MCF 10A (cell line): ENCODE measurements around the gene SARNP. TPM values are rescaled to one million over a fixed set of nuclear protein-coding genes. Genes with fewer than 3 reads are reported as not detected.
"Not testable (repeated sequence)": the region's sequence is repeated elsewhere in the genome, so short reads cannot be mapped to it uniquely, and the experiment has no call there.

ENCODE experiments used
- BruUV-seq: library from RNA; stranded (reverse); fragments of 400-500 nt; replicated peaks from 2 replicates; lab custom pipeline; 2021; lab: Mats Ljungman, UMichigan
- CTCF ChIA-PET: fragments of 300-600 bp; sonication (Branson Sonifier 250); formaldehyde crosslinking; extraction: SDS; loops from one replicate; lab custom pipeline; 2021; ENCODE audit warnings: antibody characterized with exemption, inconsistent platforms; lab: Yijun Ruan, JAX
- POLR2A ChIA-PET: fragments of 300-600, 350-650 bp; sonication (Branson Sonifier 250); formaldehyde crosslinking; extraction: SDS; loops from one replicate; lab custom pipeline; 2020; ENCODE audit warnings: antibody characterized with exemption, inconsistent platforms; lab: Yijun Ruan, JAX
- DNase-seq: peaks from one replicate; pipeline ENCODE4 v3.0.0-alpha.2; 2018; ENCODE audit not compliant: unreplicated experiment
- H3K27ac Mint-ChIP-seq: one replicate; pipeline ENCODE4 v1.8.0; 2022; ENCODE audit warnings: mild to moderate bottlenecking, low read depth, mixed read lengths; ENCODE audit not compliant: unreplicated experiment
- H3K27me3 Mint-ChIP-seq: one replicate; pipeline ENCODE4 v1.8.0; 2022; ENCODE audit warnings: mixed read lengths; ENCODE audit not compliant: insufficient read depth, unreplicated experiment
- H3K36me3 Mint-ChIP-seq: one replicate; pipeline ENCODE4 v1.8.0; 2022; ENCODE audit warnings: mild to moderate bottlenecking, moderate library complexity, mixed read lengths; ENCODE audit not compliant: insufficient read depth, unreplicated experiment
- H3K4me1 Mint-ChIP-seq: one replicate; pipeline ENCODE4 v1.8.0; 2022; ENCODE audit warnings: mixed read lengths; ENCODE audit not compliant: insufficient read depth, unreplicated experiment
- H3K4me3 Mint-ChIP-seq: one replicate; pipeline ENCODE4 v1.8.0; 2022; ENCODE audit warnings: mild to moderate bottlenecking, moderate library complexity, mixed read lengths; ENCODE audit not compliant: unreplicated experiment
- H3K9me3 Mint-ChIP-seq: one replicate; pipeline ENCODE4 v1.8.0; 2022; ENCODE audit warnings: mixed read lengths; ENCODE audit not compliant: unreplicated experiment
- intact Hi-C: fragments of 100-400 bp; cut with micrococcal nuclease; formaldehyde crosslinking; loops from 2 replicates; pipeline ENCODE4 v1.14.1; 2022
- total RNA-seq: library from RNA; stranded (reverse); gene quantifications from 2 replicates; pipeline ENCODE4 v1.2.3, GENCODE V29; 2022
- TF ChIP-seq, protein P1 (sequence below): fragments of 200-600 bp; IDR thresholded peaks from one replicate; pipeline ENCODE4 v1.8.0; 2022; ENCODE audit warnings: antibody characterized with exemption, mild to moderate bottlenecking; ENCODE audit not compliant: unreplicated experiment

Gene SARNP
- total RNA-seq, 1 experiment from 2014 or later, result 61.1 TPM

DNA sequence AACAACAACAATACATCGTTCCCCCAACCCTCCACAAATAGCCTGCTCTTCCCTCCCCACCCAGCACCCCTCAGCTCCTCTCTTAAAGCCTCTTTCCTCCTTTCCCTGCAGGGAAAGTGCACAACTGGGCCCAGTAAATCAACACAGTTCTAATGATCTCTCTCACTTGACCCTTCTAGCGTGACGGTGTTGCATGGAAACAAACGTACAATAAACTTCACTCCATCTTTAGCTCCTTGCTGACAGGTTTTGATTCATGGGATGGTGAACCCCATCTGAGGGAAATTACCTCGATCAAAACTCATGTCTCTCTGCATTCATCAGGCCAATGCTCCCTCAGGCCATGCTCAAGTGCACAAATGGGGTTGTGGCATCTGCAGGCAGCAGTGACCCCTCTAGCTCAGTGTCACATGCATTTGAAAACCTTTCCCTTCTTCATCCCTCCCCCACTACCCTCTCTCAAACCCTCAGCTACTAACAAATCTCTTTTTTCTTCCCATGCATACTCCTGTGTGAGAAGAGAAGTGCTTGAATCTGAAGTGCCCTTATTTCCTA is 51.7 kb downstream of the SARNP start:
- Mint-ChIP-seq H3K36me3 (peaks cover 70% of the 10 kb centered on the region), H3K4me1 (peaks cover 6% of the 10 kb centered on the region), H3K4me3 (no peak overlapping the region), H3K27ac (no peak overlapping the region), H3K27me3 (no peaks in the 10 kb centered on the region), H3K9me3 (no peaks in the 10 kb centered on the region)
- intact Hi-C loops, result no loop called here
- ChIA-PET POLR2A (interaction anchor here (0.7 to 1.0 kb wide), 2 partner anchors 13 to 446 kb away, joined by 3 read pairs; no protein-coding TSS in a partner anchor), CTCF (interaction anchor here (0.6 kb wide), 1 partner anchor 190 kb away, joined by 3 read pairs; no protein-coding TSS in a partner anchor)
- no TSS peak for BruUV-seq
- TF ChIP-seq, protein P1, sequence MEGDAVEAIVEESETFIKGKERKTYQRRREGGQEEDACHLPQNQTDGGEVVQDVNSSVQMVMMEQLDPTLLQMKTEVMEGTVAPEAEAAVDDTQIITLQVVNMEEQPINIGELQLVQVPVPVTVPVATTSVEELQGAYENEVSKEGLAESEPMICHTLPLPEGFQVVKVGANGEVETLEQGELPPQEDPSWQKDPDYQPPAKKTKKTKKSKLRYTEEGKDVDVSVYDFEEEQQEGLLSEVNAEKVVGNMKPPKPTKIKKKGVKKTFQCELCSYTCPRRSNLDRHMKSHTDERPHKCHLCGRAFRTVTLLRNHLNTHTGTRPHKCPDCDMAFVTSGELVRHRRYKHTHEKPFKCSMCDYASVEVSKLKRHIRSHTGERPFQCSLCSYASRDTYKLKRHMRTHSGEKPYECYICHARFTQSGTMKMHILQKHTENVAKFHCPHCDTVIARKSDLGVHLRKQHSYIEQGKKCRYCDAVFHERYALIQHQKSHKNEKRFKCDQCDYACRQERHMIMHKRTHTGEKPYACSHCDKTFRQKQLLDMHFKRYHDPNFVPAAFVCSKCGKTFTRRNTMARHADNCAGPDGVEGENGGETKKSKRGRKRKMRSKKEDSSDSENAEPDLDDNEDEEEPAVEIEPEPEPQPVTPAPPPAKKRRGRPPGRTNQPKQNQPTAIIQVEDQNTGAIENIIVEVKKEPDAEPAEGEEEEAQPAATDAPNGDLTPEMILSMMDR, result no peak
- no peak for DNase-seq

DNA sequence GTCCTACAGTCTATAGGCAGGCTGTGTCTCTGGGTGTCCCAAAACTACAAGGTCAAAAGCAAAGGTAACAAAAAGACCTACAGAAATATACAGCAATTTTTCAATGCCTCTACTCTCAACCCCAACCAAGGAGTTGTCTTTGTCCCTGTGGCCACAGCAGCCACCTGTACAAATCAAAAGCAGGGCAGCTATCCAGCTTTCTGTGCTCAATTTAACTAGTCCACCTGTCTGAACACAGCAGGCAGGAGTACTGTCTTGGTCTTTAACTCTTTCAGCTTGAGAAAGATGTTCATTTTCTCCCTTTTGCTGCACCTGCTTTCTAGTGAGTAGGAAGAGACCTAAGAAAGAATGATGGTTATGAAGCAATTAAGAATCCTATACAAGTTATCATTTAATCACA is 54.9 kb downstream of the SARNP start:
- H3K9me3 Mint-ChIP-seq, result no peaks in the 10 kb centered on the region
- DNase-seq, result no peak
- H3K36me3 Mint-ChIP-seq, result peaks cover 78% of the 10 kb centered on the region
- H3K27me3 Mint-ChIP-seq, result no peaks in the 10 kb centered on the region
- TF ChIP-seq, protein P1, result no peak
- ChIA-PET CTCF (interaction anchor here (0.8 kb wide), 1 partner anchor 34 kb away, joined by 3 read pairs; no protein-coding TSS in a partner anchor), POLR2A (no interaction called here)
- BruUV-seq, result no TSS peak
- peaks cover 6% of the 10 kb centered on the region for H3K4me1 Mint-ChIP-seq
- intact Hi-C loops, result no loop called here
- H3K27ac Mint-ChIP-seq, result no peak overlapping the region
- H3K4me3 Mint-ChIP-seq, result no peak overlapping the region

DNA sequence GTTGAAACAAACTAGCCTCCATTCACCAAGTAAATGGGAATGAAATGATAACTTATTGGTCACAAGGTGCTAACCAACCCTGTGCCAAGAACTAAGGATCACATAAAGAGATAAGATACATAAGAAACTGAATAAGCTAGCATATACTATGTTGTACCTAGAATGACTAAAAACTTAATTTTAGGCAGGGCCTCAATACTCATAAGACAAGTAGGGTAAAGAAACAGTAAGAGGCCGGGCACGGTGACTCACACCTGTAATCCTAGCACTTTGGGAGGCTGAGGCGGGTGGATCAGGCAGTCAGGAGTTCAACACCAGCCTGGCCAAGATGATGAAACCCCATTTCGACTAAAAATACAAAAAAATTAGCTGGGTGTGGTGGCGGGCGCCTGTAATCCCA is 56.9 kb downstream of the SARNP start:
- ChIA-PET POLR2A (no interaction called here), CTCF (interaction anchor here (0.8 to 1.9 kb wide), 2 partner anchors 10 to 22 kb away, joined by 3 to 9 read pairs; no protein-coding TSS in a partner anchor)
- Mint-ChIP-seq H3K9me3 (no peaks in the 10 kb centered on the region), H3K4me1 (peaks cover 6% of the 10 kb centered on the region), H3K27me3 (no peaks in the 10 kb centered on the region), H3K27ac (no peak overlapping the region), H3K36me3 (peaks cover 79% of the 10 kb centered on the region), H3K4me3 (no peak overlapping the region)
- intact Hi-C loops, result no loop called here
- DNase-seq, result no peak
- TF ChIP-seq, protein P1, result no peak
- no TSS peak for BruUV-seq

DNA sequence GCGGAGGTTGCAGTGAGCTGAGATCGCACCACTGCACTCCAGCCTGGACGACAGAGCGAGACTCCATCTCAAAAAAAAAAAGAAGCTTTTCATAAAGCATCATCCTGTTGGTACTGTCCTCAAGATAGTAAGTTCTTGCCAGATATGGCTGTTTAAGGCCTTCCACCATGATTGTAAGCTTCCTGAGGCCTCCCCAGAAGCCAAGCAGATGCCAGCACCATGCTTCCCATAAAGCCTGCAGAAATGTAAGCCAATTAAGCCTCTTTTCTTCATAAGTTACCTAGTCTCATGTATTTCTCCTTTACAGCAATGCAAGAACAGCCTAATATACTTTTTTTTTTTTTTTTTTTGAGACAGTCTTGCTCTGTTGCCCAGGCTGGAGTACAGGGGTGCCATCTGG is 58.9 kb downstream of the SARNP start:
- CTCF ChIA-PET, result interaction anchor here (0.6 to 2.8 kb wide), 3 partner anchors 10 to 203 kb away, joined by 5 to 18 read pairs (median 6); no protein-coding TSS in a partner anchor
- POLR2A ChIA-PET, result interaction anchor here (0.6 to 1.2 kb wide), 3 partner anchors 14 to 71 kb away, joined by 3 to 5 read pairs (median 3); partner anchors contain the start of gene DNAJC14
- H3K27ac Mint-ChIP-seq, result not testable (repeated sequence)

More for the DNA sequence above, 58.9 kb downstream of the SARNP start:
- H3K9me3 Mint-ChIP-seq, DNase-seq, H3K4me3 Mint-ChIP-seq, H3K27me3 Mint-ChIP-seq, BruUV-seq, intact Hi-C loops, H3K4me1 Mint-ChIP-seq: not testable (repeated sequence)
- H3K36me3 Mint-ChIP-seq, result peaks cover 94% of the 10 kb centered on the region
